Spinal cord (tissue), 10 donors: ENCODE data around the gene GZMH. TPM values are rescaled to one million over a fixed set of nuclear protein-coding genes. Genes with fewer than 3 reads are reported as not detected.

Source experiments
- DNase-seq, 6 donors: peaks; one replicate each; pipeline versions ENCODE4 v3.0.0 to v3.0.0-alpha.2; 2013 to 2015; ENCODE audit warnings: low spot score in 6 of 6, low read depth in 4 of 6
- H3K27ac ChIP-seq: one replicate; pipeline ENCODE4 v1.5.1; 2013; ENCODE audit warnings: low read depth, low read length, control low read depth
- H3K27me3 ChIP-seq: one replicate; pipeline ENCODE4 v1.6.1; 2013; ENCODE audit warnings: low read length; ENCODE audit not compliant: control insufficient read depth, insufficient read depth
- H3K36me3 ChIP-seq: one replicate; pipeline ENCODE4 v1.6.1; 2013; ENCODE audit warnings: low read length; ENCODE audit not compliant: control insufficient read depth, insufficient read depth
- H3K4me1 ChIP-seq: one replicate; pipeline ENCODE4 v1.6.1; 2013; ENCODE audit warnings: low read length; ENCODE audit not compliant: control insufficient read depth, insufficient read depth
- H3K4me3 ChIP-seq: one replicate; pipeline ENCODE4 v1.5.1; 2013; ENCODE audit warnings: low read depth, low read length, control low read depth
- H3K9me3 ChIP-seq: one replicate; pipeline ENCODE4 v1.6.1; 2013; ENCODE audit warnings: low read length; ENCODE audit not compliant: control insufficient read depth, insufficient read depth
- WGBS: methylation state at CpG from one replicate; pipeline ENCODE4 v1.1.5; 2013; ENCODE audit warnings: missing lambda C conversion rate; ENCODE audit not compliant: insufficient coverage; 5-methylcytosine and 5-hydroxymethylcytosine counted together
- polyA plus RNA-seq, 2 donors: library from polyadenylated mRNA; unstranded; fragments of 120-200 nt; gene quantifications; one replicate each; pipeline ENCODE4 v1.2.1, GENCODE V29; 2013; ENCODE audit not compliant: insufficient read length in 2 of 2
- total RNA-seq, 2 donors: library from RNA; depleted of rRNA in 1 of 2; stranded (reverse); fragments of 120-200 nt in 1 of 2; fragments of >200 nt in 1 of 2; gene quantifications; one replicate each; pipeline versions ENCODE4 v1.2.3 to v1.2.4, GENCODE V29; 2013 to 2014
- donor health status: healthy.

The GZMH gene
- total and polyA plus RNA-seq, 4 donors: 0.21 to 0.28 TPM; not detected in 2

DNA sequence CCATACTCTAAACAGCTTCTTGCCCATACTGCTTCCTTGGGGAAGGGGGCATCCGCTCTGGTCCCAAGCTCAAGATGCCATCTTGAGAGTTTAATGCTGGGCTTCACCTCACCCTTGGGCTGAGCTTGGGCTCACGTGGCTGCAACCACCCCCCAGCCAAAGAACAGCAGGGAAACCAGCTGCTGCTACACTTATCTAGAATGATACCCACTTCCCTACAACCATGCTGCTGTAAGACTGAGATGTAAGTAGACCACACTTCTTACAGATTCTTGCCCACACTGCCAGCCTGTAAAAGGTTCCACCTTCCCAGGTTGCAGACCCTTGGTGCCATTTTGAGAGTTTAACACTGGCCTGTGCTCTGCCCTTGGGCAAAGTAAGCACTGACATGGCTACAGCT lies 43.2 kb downstream of the GZMH start:
- Histone ChIP-seq H3K9me3 (peaks cover 2% of the 10 kb centered on the region), H3K4me1 (no peaks in the 10 kb centered on the region), H3K27ac (no peak overlapping the region), H3K36me3 (no peaks in the 10 kb centered on the region), H3K4me3 (no peak overlapping the region), H3K27me3 (no peaks in the 10 kb centered on the region)
- 100% methylated on average over 1 of the region's 2 CpGs for WGBS
- no peak for DNase-seq

DNA sequence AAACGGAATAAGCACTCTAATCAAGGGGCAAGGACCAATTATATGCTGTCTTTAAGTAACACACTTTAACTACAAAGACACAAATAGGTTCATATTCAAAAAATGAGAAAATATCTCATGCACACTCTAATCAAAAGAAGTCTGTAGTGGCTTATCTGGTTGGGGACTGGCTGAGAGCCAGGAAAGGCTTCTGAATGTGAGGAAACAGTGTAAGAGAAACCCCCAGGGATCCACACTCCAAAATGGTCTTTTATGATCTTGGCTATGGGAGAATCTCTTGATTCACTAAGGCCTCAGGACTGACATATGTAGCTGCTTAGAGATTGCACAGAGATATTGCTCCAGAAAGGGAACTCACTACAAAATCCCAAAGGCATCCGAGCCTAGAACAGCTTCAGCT lies 43.7 kb downstream of the GZMH start:
- no peaks in the 10 kb centered on the region for H3K27me3 ChIP-seq
- H3K4me3 ChIP-seq: no peak overlapping the region
- DNase-seq: no peak
- WGBS: 83% methylated on average over 1 of the region's 2 CpGs
- H3K9me3 ChIP-seq: peaks cover 2% of the 10 kb centered on the region
- H3K4me1 ChIP-seq: no peaks in the 10 kb centered on the region
- no peaks in the 10 kb centered on the region for H3K36me3 ChIP-seq
- H3K27ac ChIP-seq: no peak overlapping the region

DNA sequence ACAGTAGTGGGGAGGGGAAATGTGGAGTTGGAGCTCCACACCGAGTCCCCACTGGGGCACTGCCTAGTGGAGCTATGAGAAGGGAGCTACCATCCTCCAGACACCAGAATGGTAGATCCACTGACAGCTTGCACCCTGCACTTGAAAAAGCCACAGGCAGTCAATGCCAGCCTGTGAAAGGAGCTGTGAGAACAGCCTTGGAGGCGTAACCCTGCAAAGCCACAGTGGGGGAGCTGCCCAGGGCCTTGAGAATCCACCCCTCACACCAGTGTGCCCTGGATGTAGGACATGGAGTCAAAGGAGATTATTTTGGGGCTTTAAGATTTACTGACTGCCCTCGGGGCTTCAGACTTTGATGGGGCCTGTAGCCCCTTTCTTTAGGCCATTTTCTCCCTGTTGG lies 46.0 kb downstream of the GZMH start:
- Histone ChIP-seq H3K27me3 (no peaks in the 10 kb centered on the region), H3K4me3 (no peak overlapping the region), H3K27ac (no peak overlapping the region), H3K9me3 (peaks cover 2% of the 10 kb centered on the region), H3K4me1 (no peaks in the 10 kb centered on the region), H3K36me3 (no peaks in the 10 kb centered on the region)
- DNase-seq: no peak
- 40% methylated on average over 1 of the region's 3 CpGs for WGBS

DNA sequence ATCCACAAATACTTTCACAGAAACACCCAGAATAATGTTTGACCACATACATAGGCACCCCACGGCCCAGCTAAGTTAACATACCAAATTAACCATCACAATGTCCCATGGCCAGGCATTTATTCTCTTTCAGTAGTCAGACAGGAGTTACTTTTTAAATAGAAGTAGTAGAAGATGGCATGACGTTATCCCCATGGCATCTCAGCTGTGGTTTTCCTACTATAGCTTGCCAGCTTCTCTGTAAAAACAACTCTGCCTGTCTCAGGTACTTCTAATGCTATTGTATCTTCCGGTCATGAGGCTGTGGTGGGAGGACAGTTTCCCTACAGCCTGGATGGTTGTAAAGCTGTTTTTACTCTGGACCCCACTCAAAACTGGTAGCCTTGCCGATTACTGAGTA lies 52.7 kb downstream of the GZMH start:
- no peaks in the 10 kb centered on the region for H3K9me3 ChIP-seq
- H3K36me3 ChIP-seq: no peaks in the 10 kb centered on the region
- H3K27me3 ChIP-seq: no peaks in the 10 kb centered on the region
- WGBS: 60% methylated on average over 1 of the region's 4 CpGs
- no peak overlapping the region for H3K27ac ChIP-seq
- no peak for DNase-seq
- no peaks in the 10 kb centered on the region for H3K4me1 ChIP-seq
- H3K4me3 ChIP-seq: no peak overlapping the region

Other genes with a start within 250 kb of the GZMH start
- 10 to 100 TPM; 10.8 to 63.3 TPM for gene NFATC4, start 241.5 kb downstream of the GZMH start, total RNA-seq
- gene NFATC4, start 241.5 kb downstream of the GZMH start, polyA plus RNA-seq: 10 to 100 TPM; 23.6 to 42.0 TPM
- gene NYNRIN, start 210.7 kb downstream of the GZMH start, total RNA-seq: 10 to 100 TPM; 14.8 to 37.4 TPM
- gene NYNRIN, start 210.7 kb downstream of the GZMH start, polyA plus RNA-seq: 10 to 100 TPM; 25.3 to 35.0 TPM
- 1 to 10 TPM in 1 of 2 donors, under 1 TPM in 1; 0.59 to 2.4 TPM for gene CBLN3, start 180.0 kb downstream of the GZMH start, total RNA-seq
- gene CBLN3, start 180.0 kb downstream of the GZMH start, polyA plus RNA-seq: 1 to 10 TPM; 1.4 to 1.7 TPM
- 10 to 100 TPM; 24.4 to 38.3 TPM for gene KHNYN, start 179.7 kb downstream of the GZMH start, total RNA-seq
- gene KHNYN, start 179.7 kb downstream of the GZMH start, polyA plus RNA-seq: 10 to 100 TPM; 19.4 to 21.7 TPM
- 10 to 100 TPM; 18.5 to 34.4 TPM for gene SDR39U1, start 166.9 kb downstream of the GZMH start, total RNA-seq
- gene SDR39U1, start 166.9 kb downstream of the GZMH start, polyA plus RNA-seq: 10 to 100 TPM; 88.7 to 96.8 TPM
- not detected for gene CMA1, start 101.4 kb downstream of the GZMH start, total RNA-seq
- gene CMA1, start 101.4 kb downstream of the GZMH start, polyA plus RNA-seq: not detected
- 10 to 100 TPM in 1 of 2 donors, 1 to 10 TPM in 1; 4.6 to 23.0 TPM for gene CTSG, start 33.4 kb downstream of the GZMH start, total RNA-seq
- gene CTSG, start 33.4 kb downstream of the GZMH start, polyA plus RNA-seq: under 1 TPM in 1 of 2 donors, not detected in 1; 0.36 TPM
- gene GZMB, start 24.5 kb upstream of the GZMH start, total RNA-seq: under 1 TPM; 0.17 to 0.69 TPM
- under 1 TPM in 1 of 2 donors, not detected in 1; 0.30 TPM for gene GZMB, start 24.5 kb upstream of the GZMH start, polyA plus RNA-seq